ENCODE results near the gene SRSF7. TPM values are rescaled to one million over a fixed set of nuclear protein-coding genes. Genes with fewer than 3 reads are reported as not detected.
"Not testable (repeated sequence)": the region's sequence is repeated elsewhere in the genome, so short reads cannot be mapped to it uniquely, and the experiment has no call there.

SRSF7 gene
- total RNA-seq, 1 donor from 2014 or later: 112 TPM

GRCh38 chr2:38712413-38712812 lies 38.7 kb downstream of the SRSF7 start:
- no peak for ATAC-seq
- peaks cover 5% of the 10 kb centered on the region for H3K36me3 ChIP-seq
- intact Hi-C loops (cut with DNase I): no loop called here
- no peak overlapping the region for H3K27ac ChIP-seq
- no peak for TF ChIP-seq CTCF (IDR thresholded peaks at IDR 0.05)
- DNase-seq: no peak
- H3K9me3 ChIP-seq: no peaks in the 10 kb centered on the region
- H3K4me3 ChIP-seq: no peak overlapping the region
- peaks cover 6% of the 10 kb centered on the region for H3K4me1 ChIP-seq
- no peaks in the 10 kb centered on the region for H3K27me3 ChIP-seq

- H3K36me3 ChIP-seq: peaks cover 5% of the 10 kb centered on the region
- no peak for TF ChIP-seq CTCF (IDR thresholded peaks at IDR 0.05)
- DNase-seq: no peak
- H3K27me3 ChIP-seq: no peaks in the 10 kb centered on the region
- H3K4me3 ChIP-seq: no peak overlapping the region
- no peak overlapping the region for H3K27ac ChIP-seq
- intact Hi-C loops (cut with DNase I): no loop called here
- H3K9me3 ChIP-seq: no peaks in the 10 kb centered on the region
- ATAC-seq: no peak
- H3K4me1 ChIP-seq: peaks cover 2% of the 10 kb centered on the region
Observed at GRCh38 chr2:38711558-38711957, 39.6 kb downstream of the SRSF7 start.

- ATAC-seq (no peak), DNase-seq (no peak)
- no peak for TF ChIP-seq CTCF (IDR thresholded peaks at IDR 0.05)
- H3K4me3 ChIP-seq: no peak overlapping the region
- no peaks in the 10 kb centered on the region for H3K27me3 ChIP-seq
- peaks cover 5% of the 10 kb centered on the region for H3K36me3 ChIP-seq
- intact Hi-C loops (cut with DNase I): no loop called here
- no peaks in the 10 kb centered on the region for H3K9me3 ChIP-seq
- H3K27ac ChIP-seq: no peak overlapping the region
- H3K4me1 ChIP-seq: no peaks in the 10 kb centered on the region
Observed at GRCh38 chr2:38709567-38710194, 41.5 kb downstream of the SRSF7 start.

GRCh38 chr2:38708900-38709566 lies 42.1 kb downstream of the SRSF7 start:
- no peak overlapping the region for H3K27ac ChIP-seq

DNA sequence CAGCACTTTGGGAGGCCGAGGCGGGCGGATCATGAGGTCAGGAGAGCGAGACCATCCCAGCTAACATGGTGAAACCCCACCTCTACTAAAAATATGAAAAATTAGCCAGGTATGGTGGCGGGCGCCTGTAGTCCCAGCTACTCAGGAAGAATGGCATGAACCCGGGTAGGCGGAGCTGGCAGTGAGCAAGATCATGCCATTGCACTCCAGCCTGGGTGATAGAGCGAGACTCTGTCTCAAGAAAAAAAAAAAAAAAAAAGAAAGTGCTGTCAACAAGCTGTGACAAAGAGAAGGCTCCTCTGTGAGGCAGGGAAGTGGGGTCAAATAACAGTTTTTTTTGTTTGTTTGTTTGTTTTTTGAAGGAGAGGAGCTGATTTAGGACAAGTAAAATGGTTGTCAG lies 42.7 kb downstream of the SRSF7 start:
- H3K36me3 ChIP-seq; ATAC-seq; H3K27me3 ChIP-seq; H3K4me3 ChIP-seq; H3K4me1 ChIP-seq; intact Hi-C loops (cut with DNase I); DNase-seq; H3K27ac ChIP-seq; H3K9me3 ChIP-seq: not testable (repeated sequence)

More at GRCh38 chr2:38708900-38709566, 42.1 kb downstream of the SRSF7 start:
- DNase-seq: no peak
- ATAC-seq: peak; percentile 14
- no peaks in the 10 kb centered on the region for H3K27me3 ChIP-seq
- peaks cover 5% of the 10 kb centered on the region for H3K36me3 ChIP-seq
- no peaks in the 10 kb centered on the region for H3K4me1 ChIP-seq
- H3K4me3 ChIP-seq: no peak overlapping the region
- intact Hi-C loops (cut with DNase I): no loop called here
- no peaks in the 10 kb centered on the region for H3K9me3 ChIP-seq
- no peak for TF ChIP-seq CTCF (IDR thresholded peaks at IDR 0.05)

- intact Hi-C loops (cut with DNase I): no loop called here
- Histone ChIP-seq H3K9me3 (no peaks in the 10 kb centered on the region), H3K27ac (no peak overlapping the region), H3K36me3 (peaks cover 5% of the 10 kb centered on the region), H3K27me3 (no peaks in the 10 kb centered on the region), H3K4me1 (no peaks in the 10 kb centered on the region), H3K4me3 (no peak overlapping the region)
- DNase-seq (no peak), ATAC-seq (no peak)
- no peak for TF ChIP-seq CTCF (IDR thresholded peaks at IDR 0.05)
Observed at GRCh38 chr2:38706846-38707345, 44.3 kb downstream of the SRSF7 start.

Data from upper lobe of right lung (tissue), 1 donor.